Frontal cortex (tissue), 4 donors: Measurements from ENCODE around the gene EHD3. TPM values are rescaled to one million over a fixed set of nuclear protein-coding genes. Genes with fewer than 3 reads are reported as not detected.
"Not testable (repeated sequence)": the region's sequence is repeated elsewhere in the genome, so short reads cannot be mapped to it uniquely, and the experiment has no call there.

Source experiments
- DNase-seq, 2 donors: peaks; one replicate each; pipeline ENCODE4 v3.0.0; 2012; ENCODE audit warnings: low spot score in 2 of 2
- FAIRE-seq: peaks from 2 replicates; lab custom pipeline; 2012; peaks lifted over from hg19 to GRCh38; lab: Jason Lieb, UNC
- total RNA-seq: library from RNA; depleted of rRNA; stranded (reverse); fragments of >200 nt; gene quantifications from one replicate; pipeline ENCODE4 v1.2.3, GENCODE V29; 2014
- donor health status: control.
- donor health status: control.
- donor health status: control.

Gene EHD3
- total RNA-seq, 1 donor from 2014 or later: 7.7 TPM

DNA sequence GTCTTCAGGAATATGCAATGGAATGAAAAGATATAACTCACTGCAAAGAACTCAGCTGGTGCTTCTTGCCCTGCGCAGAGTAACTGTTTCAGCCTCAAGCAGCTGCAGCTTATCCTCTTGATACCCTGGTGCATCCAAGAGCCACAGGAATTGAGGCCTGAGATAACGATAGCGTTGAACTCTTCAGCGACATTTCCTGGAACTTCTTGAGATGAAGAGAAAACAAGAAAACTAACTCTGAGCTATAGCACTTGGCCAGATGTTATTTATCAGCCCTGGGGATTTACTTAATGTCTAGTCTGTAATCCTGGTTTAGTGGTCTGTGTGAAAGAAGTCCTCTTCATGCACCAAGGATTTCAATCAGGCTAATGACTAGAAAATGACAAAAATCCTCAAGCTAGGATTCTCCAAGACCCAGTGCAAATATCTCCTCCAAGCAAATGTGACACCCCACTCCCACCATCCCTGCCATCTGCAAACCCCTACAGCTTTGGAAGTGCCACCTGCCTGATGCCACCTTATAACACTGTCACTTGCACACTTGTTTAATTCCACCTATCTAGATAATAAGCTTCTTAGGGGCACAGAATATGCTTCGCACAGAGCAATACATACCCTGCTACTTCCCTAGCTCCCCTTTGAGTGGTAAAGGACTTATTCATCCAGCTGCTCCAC, 40.6 kb downstream of the EHD3 start:
- FAIRE-seq (no peak), DNase-seq (no peak)

DNA sequence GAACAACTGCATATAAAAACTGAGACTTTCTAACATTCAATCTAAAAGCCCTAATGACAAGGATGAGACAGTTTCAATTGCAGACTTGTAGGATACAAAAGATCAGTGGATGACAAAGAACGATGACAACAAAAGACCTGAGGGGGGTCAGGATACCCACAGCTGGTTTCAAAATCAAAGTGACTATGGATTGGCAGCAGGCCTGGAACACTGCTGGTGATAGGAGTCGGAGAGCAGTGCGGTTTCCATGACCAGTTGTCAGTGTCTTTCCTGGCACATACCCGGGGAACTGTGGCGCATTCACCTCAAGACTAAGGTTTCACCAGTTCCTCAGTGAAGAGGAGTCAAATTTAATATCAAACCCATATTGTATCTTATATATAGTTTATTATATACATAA, 42.0 kb downstream of the EHD3 start:
- no peak for DNase-seq
- FAIRE-seq: no peak

DNA sequence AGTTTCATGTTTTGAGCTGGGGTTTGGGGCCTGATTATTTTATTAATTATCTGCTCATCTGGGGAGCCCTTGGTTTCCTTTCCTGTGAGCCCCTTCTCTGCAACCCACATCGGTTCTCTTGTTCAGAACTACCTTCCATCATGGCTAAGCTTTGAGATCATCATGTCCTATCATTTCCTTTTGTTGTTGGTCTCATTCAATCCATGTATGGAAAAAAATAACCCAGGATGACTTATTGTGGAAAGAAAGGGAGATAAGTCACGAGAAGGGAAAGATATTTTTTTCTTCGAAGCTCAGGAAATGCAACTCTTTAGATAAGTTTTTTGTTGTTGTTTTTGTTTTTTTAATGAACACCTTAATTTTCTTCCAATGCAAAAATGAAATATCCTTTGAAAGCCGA, 43.7 kb downstream of the EHD3 start:
- no peak for DNase-seq
- FAIRE-seq: no peak

DNA sequence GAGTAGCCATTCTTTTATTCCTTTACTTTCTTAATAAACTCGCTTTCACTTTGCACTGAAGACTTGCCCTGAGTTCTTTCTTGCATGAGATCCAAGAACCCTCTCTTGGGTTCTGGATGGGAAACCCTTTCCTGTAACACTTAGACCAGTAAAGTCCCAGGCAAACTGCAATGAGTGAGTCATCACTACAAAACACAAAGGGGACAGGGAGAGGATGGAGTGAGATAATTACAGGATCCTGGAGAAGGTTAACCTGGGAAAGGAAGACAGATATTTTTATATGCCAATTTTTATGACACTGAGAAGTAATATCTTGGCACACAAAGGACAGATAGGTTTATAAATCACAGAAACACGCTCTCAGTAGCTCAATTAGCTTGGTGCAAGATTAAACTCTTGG, 48.7 kb downstream of the EHD3 start:
- FAIRE-seq: no peak
- no peak for DNase-seq

DNA sequence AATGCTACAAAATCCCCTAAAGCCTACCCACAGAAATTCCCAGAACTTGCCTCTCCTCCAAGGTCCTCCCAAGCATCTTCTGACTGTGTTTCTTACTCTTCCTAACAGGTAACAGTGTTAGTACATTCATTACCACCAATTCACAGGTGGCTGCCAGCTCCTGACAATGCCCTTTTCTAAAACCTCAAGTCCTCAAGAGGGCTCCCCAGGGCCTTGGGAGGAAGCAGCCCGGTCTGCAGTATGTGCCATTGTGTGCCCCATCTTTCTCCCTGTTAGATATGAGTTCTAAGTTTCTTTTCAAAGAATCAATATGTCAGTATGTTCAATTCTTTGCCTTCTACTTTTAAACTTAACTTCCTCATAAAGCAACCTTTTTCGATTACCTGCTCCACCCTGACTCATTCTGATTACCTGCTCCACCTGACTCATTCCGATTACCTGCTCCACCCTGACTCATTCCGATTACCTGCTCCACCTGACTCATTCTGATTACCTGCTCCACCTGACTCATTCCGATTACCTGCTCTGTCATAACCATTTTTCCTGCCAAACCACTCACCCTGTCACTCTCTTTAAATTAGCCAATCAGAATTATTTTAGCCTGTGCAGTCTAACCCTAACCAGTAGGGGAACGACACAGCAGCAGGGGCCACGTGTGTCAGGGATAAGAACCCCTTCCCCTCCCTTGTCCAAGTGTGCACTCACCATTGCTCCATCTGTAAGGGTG, 49.4 kb downstream of the EHD3 start:
- not testable (repeated sequence) for DNase-seq, FAIRE-seq

DNA sequence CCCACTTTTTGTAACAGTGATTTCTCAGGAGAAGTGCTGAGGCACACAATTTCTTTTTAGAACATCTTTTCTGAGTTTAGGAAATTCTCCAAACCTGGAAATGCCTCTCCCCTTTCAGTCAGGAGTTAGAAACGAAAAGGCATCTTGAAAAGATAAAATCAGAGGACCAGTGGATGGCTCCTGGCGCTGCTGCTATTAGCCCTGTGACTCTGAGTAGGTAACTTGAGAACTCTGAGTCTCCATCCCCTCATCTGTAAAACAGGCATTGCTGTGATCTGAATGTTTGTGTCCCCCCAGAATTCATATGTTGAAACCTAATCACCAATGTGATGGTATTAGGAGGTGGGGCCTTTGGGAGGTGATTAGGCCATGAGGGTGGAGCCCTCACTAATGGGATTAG, 50.2 kb downstream of the EHD3 start:
- DNase-seq: no peak
- FAIRE-seq: no peak

DNA sequence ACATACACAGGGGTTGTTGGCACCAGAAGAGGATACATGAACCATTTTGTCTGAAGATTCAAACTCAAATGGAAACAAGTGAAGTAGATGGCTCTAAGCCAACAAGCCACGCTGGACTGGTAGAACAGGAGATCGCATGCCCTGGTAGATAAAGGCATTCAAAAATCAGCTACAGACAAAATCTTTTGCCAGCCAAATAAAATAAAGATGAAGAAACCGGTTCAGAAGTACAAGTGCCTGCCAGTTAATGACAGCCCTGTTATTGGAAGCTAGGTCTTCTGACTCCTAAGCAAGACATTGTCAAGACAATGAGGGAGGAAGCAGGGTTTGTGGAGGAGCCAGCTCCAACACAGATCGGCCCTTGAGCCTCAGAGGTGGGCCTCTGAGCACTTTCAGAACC, 52.3 kb downstream of the EHD3 start:
- DNase-seq: no peak
- no peak for FAIRE-seq

DNA sequence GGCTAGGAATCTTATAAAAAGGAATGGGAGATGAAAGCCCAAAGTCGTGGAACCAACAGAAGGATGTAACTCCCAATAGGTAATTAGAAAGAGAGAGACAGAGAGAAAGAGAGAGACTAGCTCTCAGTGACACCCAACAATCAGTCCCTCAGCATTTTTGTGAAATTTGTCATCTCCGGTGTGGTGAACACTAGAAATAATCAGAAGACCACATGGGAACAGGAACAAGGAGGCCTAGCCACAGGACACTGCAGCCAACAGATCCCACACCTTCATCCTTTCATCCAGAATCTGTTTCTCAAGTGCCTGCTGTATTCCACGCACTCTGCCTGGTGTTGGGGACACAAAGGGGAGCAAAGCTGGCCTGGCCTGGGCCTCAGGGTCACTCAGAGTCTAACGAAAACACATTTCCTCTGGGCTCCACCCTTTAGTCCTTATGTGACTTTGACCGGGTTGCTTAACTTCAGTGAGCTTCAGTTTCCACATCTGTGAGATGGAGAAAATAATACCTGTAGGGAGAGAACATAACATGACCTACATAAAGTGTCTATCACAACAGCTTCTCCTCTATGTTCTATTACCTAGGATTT, 53.1 kb downstream of the EHD3 start:
- FAIRE-seq: no peak
- no peak for DNase-seq

DNA sequence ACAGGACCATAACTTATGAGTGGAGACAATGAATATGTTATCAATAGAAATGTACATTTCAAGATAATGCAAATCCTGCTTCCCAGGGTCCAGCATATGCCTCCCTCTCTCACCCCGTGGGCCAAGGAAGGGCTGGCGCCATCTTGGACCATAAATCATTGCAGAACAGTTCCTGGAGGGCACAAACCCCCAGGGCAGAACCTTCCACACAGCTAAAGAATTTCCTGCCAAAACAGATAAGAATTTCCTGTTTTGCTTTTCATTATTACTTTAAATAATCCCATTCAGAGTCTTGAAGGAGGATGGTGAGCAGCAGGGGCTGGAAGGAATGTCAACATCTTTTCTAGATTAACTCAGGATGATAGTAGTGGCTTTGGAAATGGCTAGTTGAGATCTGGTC, 53.7 kb downstream of the EHD3 start:
- FAIRE-seq (no peak), DNase-seq (no peak)

DNA sequence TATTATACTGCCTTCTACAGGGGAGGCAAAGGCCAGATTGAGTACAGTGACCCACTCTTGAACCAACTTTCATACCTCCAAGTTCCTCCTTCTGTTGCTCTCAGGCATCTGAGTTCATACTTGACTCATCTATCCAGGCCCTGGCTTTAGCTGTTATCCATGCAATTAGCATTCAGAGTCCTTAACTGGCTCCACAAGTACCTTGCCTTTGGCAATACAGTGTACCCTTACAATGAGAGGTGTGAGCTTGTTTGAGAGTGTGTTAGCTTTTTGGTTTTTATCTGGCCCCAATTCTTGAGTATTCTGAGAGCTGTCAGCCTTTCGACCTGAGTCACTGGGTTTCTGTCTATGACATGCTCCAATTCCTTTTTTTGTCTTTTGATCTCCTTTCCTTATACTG, 60.2 kb downstream of the EHD3 start:
- DNase-seq (no peak), FAIRE-seq (no peak)

DNA sequence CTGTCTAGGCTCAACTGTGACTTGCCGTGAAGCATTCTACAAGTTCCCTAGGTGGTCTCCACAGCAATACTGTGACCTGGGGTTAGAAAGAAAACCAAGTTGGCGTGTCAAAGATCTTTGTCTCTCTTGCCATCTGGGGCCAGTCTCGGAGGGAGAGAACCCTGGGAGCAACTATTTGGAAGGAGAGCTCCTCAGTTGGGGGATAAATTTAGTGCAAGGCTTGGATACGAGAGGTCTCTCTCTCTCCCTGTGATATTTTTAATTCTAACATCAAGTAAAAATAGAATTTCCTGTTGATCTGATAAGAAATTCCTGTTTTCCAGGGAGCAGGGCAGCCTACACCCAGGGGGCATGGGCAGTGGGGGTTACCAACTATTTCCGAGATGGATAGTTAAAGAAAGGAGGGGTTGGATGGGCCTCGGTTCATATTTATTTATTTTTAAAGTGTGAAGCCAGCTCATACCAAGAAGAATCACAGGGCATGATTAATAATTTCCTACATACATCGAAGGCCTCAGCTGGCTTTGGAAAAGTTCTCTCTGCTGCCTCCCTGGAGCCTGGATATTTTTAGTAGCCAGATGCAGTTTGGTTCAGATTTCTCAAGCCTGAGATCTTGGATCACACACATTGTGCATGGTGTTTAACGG, 62.8 kb downstream of the EHD3 start:
- FAIRE-seq: no peak
- no peak for DNase-seq

DNA sequence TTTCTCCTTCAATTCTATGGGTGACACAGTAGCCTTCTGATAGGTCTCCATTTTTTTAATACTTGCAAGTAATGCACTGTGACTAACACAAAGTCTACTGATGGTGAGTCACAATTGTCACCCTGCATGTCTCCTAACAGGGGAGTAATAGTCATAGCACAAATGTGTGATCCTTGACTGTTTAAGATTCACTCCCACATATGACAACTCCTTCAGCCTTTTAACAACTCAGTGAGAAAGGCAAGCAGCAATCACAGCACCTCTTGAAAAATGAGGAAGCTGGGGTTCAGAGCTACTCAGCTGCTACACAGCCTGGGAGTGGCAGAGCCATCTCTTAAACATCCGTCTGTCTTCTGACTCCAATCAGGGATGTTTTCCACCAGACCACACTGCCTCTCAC, 63.8 kb downstream of the EHD3 start:
- FAIRE-seq (no peak), DNase-seq (peak in 1 of 2 donors; percentile 36)

DNA sequence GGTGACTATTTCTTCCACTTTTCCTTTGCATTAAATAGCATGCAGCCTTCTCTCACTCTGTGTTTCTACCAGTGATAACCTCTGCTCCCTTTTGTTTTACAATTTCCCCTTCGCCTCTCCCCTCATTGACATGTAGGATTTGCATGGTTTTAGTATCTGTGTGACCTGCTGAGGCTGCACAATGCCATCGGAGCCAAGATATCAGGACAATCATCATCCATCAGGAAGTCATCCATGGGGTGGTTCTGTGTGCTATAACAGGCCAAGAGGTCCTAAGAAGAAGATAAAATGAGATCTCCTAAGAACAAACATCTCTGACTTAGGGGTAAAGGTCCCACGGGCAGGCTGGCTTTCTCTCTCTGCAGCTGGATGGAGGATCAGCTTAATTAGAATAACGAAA, 65.6 kb downstream of the EHD3 start:
- FAIRE-seq (no peak), DNase-seq (no peak)

DNA sequence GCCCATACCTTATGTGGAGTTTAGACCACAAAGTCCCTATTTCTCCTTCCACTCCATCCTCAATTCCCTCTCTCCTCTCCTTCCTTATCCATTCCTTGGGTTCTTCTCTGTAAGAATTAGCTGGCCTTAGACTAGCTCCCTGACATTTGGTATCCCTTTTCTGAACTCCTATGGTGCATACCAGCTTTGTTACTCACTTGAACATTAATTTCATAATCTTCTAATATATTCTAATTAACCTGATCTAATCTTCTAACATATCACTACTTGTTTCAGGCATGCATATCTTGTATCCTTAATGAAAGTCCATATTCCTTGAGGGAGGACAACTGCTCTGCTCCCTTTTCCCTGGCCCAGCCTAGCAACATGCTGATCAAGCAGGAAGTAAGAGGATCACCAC, 66.4 kb downstream of the EHD3 start:
- FAIRE-seq (no peak), DNase-seq (no peak)

DNA sequence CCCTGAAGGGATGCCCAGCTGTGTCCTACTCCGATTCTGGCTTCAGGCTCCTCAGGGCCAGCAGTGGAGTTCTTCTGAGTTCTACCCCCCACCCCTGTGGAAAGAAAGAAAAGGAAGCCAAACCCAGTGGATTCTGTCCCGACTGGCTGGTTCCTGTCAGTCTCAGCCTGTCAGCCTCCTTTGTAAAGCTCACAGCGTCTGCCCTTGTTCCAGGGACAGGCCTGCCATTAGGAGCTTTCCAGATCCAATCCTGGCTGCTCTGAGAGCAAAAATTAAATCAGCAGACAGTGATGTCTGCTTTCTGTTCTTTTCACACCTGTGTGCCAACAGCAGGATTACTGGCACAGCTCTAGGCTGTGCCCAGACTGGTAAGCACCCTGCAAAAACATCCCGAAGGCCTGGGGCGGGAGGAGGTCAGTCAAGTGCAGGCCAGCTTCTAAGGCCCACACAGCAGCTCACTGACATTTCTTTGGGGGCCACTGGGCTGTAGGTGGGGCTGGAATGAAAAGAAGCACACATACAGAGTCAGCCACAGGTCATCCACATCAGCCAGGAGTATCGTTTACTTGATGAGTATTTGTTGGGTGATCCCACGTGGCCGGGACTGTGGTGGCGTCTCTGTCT, 69.1 kb downstream of the EHD3 start:
- no peak for FAIRE-seq

DNA sequence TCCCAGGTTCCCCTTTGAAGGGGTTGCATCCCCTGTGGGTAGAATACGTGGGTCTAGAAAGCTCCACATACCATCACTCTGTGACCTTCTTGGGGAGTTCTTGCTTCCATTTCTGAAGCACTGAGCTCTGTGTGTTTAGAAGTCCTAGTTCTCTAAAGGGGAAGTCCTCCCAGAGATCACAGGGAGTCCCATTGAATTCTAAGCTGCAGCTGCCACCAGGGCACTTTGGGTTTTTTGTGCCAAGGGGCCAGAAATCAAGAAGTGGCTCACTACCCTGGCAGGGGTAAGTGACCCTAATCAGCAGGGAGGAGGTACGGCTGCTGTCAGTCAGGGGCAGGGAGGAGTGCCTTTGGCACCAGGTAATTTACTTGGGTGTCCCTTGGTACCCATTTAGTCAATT, 70.9 kb downstream of the EHD3 start:
- DNase-seq (no peak), FAIRE-seq (no peak)

More for the DNA sequence above, 69.1 kb downstream of the EHD3 start:
- no peak for DNase-seq

DNA sequence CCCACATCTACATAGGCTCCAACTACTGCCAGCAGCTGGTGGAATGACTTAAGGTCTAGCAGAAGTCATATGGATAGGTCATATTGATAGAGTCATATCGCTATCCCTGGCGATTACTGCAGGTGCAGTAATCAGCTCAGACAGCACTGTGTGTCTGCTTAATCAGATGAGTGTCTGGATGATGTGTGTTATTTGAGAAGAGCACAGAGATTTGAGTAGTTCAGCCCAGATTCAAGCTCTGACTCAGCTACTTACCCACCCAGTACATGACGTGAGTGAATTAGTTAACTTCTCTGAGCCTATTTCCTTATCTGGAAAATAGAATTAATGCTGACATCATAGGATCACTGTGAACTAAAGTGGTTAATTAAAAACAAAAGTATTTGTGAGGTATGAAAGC, 78.9 kb downstream of the EHD3 start:
- DNase-seq: no peak
- no peak for FAIRE-seq

DNA sequence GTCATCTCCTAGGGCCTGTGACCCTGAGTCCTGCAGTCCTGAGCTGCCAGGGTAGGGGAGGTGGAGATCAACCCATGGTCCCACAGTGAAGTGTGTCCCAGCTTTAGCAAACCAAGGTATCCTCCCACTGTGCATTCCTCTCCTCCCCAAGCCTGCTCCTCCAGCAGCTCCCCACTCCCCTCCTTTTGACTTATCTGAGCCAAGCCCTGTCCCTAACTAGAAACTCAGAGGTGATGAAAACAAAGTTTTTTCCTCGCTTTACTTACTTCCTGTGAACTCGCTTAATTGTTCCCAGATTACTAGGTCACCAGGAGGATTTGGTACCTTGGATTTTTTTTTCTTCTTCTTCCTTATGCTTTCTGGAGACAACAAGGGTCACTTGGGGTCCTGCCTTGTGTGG, 80.8 kb downstream of the EHD3 start:
- DNase-seq: no peak
- FAIRE-seq: no peak

DNA sequence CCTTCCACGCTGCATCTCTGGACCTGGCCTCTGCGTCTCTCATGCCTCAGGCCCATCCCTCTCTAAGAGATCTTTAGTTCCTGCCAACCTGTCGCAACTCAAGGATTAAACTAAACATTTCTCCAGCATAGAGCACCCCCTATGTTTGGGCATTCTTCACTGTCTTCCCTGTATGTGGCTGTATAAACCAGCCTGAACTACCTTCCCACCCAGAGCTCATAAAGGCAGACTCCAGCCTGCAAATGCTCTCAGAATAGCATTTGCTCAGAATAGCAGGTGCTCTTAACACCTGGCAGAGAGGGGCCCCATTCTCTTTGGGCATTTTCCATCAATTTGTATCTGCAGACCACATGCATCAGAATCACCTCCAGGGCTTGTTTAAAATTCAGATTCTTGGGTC, 83.4 kb downstream of the EHD3 start:
- DNase-seq: no peak
- no peak for FAIRE-seq
